ENCODE results near the gene TMPRSS7.

TMPRSS7 gene, protein sequence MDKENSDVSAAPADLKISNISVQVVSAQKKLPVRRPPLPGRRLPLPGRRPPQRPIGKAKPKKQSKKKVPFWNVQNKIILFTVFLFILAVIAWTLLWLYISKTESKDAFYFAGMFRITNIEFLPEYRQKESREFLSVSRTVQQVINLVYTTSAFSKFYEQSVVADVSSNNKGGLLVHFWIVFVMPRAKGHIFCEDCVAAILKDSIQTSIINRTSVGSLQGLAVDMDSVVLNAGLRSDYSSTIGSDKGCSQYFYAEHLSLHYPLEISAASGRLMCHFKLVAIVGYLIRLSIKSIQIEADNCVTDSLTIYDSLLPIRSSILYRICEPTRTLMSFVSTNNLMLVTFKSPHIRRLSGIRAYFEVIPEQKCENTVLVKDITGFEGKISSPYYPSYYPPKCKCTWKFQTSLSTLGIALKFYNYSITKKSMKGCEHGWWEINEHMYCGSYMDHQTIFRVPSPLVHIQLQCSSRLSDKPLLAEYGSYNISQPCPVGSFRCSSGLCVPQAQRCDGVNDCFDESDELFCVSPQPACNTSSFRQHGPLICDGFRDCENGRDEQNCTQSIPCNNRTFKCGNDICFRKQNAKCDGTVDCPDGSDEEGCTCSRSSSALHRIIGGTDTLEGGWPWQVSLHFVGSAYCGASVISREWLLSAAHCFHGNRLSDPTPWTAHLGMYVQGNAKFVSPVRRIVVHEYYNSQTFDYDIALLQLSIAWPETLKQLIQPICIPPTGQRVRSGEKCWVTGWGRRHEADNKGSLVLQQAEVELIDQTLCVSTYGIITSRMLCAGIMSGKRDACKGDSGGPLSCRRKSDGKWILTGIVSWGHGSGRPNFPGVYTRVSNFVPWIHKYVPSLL

DNA sequence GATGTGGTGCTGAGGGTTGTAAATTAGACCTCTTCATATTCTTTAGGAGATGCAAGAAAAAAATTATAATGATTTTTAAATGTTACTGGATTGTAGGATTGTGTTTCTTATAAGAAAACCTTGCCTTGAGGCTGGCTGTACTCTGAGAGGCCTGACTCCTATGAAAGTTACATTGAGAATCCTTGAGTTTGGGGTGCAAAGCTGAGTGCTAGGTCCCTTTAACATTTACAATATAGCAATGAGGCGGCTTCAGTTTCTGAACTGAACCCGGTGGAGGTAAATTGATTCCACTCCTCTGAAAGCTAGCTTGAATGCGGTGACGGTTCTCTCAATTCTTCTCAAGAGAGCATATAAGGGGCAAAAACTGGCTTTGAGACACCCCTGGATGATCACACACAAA, at the start of gene TMPRSS7:
Gene TMPRSS7, plus strand, starts transcription at position 301 of the 400 bp plus-strand sequence. CDS start 110 bp downstream, outside the sequence.
- no peak for DNase-seq (ENCODE audit: low spot score)

DNA sequence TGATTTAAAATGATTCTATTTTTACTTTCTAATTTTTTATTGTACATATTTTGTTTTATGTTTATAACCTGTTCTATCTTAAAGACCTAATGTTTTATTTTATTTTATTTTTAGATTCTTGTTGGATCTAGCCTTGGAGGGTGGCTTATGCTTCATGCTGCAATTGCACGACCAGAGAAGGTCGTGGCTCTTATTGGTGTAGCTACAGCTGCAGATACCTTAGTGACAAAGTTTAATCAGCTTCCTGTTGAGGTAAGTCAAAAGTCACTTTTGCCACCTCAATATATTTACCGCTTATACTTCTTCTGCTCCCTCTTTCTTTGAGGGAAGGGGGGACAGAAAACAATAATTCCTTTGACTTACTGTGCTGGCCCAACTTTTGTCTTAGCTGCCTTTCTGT, 47.7 kb upstream of the TMPRSS7 start:
- DNase-seq (ENCODE audit: low spot score), result no peak

DNA sequence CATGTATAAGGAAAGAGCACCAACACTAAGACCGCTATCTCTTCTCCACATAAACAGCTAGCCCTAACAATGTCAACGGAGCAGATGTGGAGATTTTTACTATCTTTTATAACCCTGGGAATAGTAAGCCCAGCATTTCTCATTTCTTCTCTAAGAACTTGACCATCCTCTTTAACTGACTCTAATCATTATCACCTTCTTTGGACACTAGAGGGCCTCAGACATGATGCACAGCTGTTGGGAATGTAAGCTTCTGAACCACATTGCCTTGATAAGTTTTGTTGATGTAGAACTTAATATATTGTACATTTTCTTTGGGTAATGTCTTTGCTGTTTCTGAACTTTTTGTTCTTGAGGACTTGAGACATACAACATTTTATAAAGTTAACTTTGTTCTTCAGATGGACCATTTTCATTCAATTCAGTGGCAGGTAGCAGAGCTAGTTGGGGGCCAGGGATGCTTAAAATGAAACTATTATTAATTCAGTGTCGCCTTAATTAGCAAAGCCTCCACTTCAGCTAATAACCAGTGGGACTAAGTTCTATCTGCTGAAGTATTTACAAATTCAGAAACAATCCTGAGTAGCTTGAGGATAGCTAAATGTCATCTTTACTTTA, 45.4 kb upstream of the TMPRSS7 start:
- DNase-seq (ENCODE audit: low spot score), result peak; percentile 56

DNA sequence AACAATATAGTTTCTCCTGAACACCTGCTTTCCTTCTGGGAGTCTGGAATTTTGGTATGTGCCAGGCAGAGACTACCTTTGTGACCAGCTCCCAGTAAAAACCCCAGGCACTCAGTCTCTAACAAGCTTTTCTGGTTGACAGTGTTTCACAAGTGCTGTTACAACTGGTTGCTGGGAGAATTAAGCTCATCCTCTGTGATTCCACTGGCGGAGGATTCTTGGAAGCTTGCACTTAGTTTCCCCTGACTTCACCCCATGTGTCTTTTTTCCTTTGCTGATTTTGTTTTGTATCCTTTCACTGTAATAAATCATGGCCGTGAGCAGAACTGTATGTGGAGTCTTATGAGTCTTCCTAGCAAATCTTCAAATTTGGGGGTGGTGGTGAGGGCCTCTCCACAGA, 41.5 kb upstream of the TMPRSS7 start:
- DNase-seq (ENCODE audit: low spot score), result no peak

DNA sequence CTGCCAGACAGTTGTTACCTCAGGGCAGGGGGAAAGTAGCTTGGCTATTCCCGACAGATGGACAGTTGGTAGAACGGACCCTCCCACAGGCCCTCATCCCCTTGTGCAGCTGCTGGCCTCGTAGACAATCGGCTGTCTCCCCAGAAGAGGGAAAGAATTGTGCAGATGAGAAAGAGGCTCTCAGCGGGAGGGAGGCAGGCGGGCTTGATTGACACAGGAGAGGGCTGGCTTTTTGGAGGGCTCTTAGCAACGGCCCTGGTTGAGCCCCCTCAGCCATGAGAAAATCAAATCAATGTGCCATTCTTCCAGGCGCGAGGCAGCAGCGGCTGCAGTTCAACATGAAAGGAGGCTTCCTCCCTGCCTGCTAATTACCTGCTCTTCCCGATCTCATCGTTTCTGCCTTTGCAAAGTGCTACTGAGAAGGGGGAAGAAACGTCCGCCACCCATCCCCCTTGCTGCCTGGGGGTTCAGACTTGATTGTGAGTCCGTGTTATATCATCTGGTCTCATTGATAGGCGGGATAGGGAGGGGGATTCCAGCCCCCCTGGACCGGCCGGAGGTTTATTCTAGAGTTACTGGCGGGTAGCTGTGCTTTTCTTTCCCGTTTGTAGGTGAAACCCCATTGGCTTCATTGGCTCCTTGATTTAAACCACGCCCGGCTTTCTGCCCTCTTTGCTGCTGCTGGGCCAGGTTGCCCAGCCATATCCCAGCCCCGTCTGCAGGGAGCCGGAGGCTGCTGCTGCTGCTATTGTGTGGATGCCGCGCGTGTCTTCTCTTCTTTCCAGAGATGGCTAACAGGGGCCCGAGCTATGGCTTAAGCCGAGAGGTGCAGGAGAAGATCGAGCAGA, 35.7 kb upstream of the TMPRSS7 start, which contains the start of gene TAGLN3:
Gene TAGLN3, plus strand, starts transcription at position 287 of the 848 bp plus-strand sequence. Its CDS starts 501 bp downstream, at position 788.
- DNase-seq (ENCODE audit: low spot score), result no peak

DNA sequence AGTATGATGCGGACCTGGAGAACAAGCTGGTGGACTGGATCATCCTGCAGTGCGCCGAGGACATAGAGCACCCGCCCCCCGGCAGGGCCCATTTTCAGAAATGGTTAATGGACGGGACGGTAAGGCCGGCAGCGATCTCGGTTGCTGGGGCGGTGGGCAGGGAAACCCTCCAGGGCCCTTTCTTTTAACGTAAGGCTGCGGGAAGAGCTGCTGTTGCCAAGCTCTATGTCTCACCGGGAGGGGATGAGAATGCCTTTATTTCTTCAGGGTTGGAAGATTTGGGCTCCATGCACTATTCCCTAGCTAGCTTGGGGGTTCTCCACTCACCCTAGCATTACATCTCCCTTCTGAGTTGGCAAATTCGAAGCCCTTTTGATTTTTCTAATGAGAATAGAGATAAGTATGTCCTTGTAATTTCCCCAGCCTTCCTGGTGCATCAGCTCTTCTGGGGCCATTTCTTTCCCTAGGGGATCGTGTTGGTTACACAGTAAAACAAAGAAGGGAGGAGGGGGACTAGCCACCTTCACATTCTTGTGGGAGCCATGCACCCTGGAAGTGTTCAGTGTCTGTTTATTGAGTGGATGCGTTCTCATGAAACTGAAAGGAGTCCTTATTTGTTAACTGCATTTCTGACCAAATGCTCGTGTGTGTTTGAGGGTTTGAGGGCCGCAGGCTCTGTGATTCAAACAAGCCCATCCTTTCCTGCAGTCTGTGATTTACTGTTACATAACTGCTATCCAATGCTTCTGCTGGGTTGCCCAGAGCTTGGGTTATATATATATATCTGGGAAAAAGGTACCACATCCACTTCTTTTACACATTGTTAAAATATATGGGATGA, 34.8 kb upstream of the TMPRSS7 start:
- DNase-seq (ENCODE audit: low spot score), result no peak

DNA sequence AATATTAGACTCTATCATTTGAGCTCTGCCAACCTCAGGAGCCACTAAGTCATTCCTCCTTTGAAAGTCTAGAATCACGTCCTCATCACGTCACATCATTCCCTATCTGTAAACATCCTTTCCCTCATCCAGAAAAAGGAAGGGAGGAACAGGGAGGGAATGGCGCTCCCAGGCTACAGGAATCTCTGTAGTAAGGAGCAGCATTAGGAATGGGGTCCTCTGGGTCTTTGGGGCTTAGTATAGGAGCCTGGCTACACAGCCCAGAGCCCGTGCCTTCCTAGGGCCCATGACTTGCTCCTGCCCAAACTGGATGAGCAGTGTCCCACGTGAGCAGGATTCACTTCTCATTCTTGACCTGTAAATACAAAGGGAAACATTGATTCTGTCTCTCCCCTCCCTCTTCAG, 34.2 kb upstream of the TMPRSS7 start:
- DNase-seq (ENCODE audit: low spot score), result no peak

DNA sequence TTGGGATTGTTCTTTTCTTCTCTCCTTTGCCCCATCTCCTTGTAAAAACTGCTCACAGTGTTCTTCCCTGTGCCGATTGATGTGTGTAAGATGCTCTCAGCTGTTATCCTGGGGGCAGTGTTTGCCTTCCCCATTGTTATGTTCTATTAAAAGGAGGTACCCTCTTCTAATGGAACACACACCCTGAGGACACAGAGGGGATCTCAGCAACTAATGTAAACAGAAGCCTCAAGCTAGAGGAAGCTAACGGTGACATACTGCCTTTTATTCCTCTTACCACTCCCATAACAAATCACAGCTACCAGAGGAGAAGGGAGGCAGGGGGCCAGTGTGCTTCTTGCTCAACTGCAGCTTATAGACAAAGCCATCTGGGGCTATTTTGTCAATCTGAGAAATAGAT, 33.6 kb upstream of the TMPRSS7 start:
- DNase-seq (ENCODE audit: low spot score), result no peak

DNA sequence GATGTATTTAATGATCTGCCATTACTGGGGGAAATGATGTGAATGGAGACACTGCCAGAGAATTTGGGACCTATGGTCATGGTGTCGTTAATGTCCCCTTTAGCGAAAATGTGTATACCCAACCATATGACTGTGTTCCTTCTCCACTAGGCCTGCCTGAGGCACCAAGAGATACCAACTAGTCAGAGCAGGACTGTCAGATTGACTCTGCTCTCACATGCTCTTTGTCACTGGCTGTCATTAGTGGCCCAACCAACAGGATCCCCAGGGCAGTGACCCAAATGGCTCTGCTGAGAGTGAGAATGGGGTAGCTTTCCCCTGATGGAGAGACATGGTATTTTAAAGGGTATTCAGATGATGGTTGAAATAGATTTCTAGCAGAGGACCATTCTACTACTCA, 33.0 kb upstream of the TMPRSS7 start:
- DNase-seq (ENCODE audit: low spot score), result no peak

DNA sequence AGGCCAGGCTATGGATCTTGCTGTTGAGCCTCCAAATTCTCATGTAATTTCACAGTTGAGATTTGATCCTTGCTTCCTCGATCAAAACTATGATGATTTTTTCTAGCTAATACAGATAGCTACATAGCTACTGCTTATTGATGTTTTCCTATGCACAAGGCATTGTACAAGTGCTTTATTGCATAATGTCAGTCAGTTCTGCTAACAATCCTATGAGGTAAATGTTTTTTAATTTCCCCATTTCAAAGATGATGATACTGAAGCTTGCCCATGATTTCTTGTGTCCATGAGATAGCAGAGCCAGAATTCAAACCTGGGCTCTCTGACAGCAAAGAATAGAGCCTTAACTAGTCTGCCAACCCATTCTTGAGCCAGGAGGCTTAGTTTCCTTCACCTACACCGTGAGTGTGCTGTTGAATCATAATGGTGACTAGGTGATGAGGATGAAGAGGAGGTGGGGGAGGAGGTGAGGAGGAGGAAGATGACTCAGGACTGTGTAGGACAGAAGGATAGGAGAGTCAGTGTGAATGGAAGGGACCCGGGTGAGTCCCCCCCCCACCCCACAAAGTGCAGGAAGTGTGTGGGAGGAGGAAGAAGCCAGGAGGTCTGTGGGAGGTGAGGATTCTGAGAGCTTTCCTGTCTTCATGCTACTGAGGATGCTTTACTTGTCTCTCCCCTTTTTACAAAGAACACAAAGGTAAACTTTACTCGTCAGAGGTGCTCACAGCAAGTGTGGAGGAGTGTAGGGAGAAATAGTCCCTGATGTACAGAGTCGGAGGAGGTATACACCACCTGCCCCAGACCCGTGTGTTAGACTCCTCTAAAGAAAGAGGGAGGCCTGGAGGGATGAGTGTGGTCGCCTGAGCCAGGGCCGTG, 32.2 kb upstream of the TMPRSS7 start:
- peak; percentile 36 for DNase-seq (ENCODE audit: low spot score)

DNA sequence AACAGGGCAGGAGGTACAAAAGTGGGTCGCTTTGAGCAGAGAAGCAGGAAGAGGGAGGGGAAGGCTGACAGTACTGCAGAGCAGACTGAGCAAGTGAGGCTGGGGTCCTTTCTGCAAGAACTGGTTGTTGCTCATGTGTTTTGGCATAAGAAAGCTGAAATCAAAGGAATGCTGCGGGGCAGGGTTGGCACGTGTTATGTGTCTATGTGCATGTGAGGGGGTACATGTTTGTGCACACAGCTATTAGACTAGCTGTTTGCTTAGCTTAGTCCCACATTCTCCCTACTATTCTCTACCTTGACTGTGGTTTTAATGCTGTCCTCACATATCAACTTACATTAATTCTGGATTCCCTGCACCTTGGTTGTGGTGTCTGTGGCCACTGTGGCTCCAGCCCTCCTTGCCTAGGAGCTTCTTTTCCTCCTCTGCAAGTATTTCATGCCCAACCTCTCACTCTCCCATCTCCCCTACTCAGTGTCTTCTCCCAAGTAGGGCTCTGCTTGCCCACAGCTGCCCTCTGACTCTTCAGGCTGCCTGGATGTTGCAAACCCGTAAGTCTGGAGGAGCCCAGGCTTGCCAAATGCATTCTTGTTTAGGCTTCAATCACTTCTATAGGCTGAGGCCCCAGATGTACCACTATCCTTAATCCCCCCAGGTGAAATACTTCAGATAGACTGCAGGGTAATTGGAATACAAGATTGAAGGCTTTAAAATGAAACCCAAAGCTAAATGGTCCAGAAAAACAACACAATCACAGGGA, 31.0 kb upstream of the TMPRSS7 start:
- no peak for DNase-seq (ENCODE audit: low spot score)

DNA sequence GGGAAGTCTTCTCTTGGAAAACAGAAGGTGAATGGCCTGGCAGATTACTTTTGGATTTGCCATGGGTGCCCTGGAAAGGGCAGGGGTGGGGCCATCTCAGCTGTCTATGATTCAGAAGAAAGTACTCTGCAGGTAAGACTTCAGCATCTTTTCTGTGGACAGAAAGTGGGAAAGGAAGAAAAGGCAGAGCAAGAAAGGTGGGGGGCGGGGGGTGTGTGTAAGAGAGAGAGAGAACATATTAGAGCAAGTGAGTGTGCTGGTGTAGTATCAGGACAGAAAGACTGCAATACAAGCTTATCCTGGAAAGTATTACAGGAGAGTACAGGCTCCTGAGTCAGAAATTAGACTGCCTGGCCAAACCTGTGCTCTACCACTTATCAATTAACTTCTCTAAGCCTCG, 30.3 kb upstream of the TMPRSS7 start:
- DNase-seq (ENCODE audit: low spot score), result no peak

DNA sequence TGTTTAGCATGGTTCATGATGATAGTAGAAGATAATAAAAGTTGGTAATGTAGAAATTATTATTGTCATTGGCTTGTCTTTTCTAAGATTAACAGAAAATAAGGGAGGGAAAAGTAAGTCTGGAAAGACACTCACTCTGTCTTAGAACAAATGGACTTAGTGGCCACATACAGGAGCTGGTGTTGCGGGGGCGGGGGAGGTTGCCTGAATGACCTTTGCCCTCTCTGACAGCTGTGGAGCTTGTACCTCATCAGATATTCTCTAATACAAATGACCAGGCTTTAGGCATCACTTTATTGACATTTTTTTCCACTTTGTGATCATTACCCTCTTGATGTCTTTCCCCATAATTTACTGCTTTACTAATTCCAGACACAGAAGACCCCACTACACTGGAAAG, 29.9 kb upstream of the TMPRSS7 start:
- no peak for DNase-seq (ENCODE audit: low spot score)

DNA sequence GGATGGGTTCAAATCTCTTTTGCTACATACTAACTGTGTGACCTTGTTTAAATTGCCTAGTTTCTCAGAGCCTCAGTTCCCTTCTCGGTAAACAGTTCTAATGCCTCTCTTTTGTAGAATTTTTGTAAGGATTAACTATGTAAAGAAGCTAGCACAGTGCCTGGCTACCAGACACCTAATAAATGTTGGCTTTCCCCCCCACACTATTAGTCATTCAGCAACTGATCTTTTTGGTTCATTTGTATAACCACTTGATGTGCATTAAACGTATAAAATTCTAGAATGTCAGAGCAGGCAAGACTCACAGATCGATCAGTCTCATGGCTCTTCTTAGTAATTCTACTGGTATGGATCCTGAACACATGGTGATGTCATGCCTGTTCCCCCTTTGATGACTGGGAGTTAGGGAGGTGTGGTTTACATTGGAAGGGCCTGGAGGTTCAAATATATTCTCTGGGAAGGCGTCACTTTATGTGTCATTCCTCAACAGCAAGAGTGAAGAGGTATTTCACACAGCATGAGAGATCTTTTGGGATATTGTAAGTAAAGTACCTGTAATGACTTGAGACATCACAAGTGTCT, 29.4 kb upstream of the TMPRSS7 start:
- DNase-seq (ENCODE audit: low spot score), result no peak

DNA sequence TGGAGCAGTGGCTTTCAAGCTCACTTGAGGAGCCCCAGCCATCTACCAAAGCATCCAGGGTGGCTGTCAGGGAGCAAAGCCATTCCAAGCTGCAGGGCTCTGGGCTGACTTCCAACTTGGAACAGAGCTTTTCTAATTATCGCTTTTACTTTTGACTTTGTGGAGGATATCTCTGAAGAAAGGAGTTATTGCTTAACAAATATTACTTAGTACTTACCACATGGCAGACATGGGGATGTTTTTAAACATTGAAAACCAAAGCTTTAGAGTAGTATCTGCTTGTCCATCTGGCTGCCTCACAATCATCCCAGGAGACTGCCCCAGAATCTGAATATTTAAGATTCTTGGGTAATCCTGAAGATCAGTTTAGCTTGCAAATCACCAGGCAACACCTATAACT, 26.9 kb upstream of the TMPRSS7 start:
- no peak for DNase-seq (ENCODE audit: low spot score)

DNA sequence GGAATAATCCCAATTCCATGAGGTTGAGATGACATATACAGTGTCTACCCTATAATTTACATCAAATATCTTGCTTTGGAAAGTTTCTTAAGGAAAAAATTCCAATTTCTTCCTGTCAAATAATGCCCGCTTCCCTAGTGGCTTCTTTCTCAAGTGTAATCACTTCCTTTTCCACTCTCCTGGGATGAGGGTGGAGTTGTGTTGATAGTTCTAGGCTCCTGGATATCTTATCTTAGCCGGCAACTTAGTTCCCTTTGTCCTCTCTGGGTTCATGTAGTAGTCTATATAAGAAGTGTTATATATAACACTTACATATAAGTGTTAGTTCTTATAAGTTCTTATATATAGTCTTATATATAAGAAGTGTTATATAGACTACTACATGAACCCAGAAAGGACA, 24.9 kb upstream of the TMPRSS7 start:
- DNase-seq (ENCODE audit: low spot score), result no peak

DNA sequence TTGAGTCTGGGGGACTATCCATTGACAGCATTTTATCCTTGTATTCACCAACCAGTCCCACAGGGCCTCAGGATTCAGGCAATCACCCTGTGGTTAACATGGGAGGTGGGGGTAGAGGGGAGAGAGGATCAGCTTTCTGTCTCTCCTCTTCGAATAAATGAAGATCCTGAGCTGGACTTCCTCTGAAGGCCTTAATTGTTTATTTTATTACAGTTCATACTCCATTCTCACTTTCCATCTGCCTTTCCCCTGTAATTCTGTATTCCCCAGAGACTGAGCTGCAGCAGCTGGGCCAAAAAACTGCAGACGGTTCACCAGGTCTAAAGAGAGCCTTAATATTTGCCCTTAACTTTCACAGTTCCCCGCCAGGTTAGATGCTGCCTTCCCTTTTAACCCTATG, 23.9 kb upstream of the TMPRSS7 start:
- DNase-seq (ENCODE audit: low spot score), result no peak

DNA sequence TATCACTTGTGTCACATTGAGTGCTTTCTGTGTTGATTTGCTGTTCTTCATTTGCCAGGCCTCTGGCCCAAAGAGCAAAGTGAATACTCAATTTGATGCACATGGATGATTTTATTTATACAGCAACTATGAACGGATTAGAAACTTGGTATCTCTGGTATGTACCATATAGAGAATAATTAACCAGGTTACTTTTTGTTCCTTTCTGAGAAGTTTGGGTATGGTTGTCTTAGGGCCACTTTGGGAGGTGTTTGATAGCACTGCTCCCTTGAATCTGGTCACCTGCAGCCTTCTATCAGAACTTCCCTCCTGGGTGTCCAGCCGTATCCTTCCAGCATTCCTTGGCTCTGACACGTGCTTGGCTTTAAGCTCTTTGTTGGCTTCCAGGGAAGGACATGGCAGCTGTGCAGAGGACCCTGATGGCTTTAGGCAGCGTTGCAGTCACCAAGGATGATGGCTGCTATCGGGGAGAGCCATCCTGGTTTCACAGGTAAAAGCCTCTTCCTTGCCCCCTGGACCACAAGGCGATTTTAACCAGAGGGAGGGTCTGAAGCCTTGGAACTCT, 23.1 kb upstream of the TMPRSS7 start:
- no peak for DNase-seq (ENCODE audit: low spot score)

All from CD4-positive, alpha-beta T cell treated with Interleukin-15 for 4 hours (primary cell).